GM19351 (cell line): ENCODE results near the gene PARD3.

Experiments used
- ATAC-seq: cut with Tn5 transposase; IDR thresholded peaks from one replicate; pipeline ENCODE4 v1.9.1; 2021; ENCODE audit warnings: mild to moderate bottlenecking, moderate library complexity; ENCODE audit not compliant: unreplicated experiment

Gene PARD3

DNA sequence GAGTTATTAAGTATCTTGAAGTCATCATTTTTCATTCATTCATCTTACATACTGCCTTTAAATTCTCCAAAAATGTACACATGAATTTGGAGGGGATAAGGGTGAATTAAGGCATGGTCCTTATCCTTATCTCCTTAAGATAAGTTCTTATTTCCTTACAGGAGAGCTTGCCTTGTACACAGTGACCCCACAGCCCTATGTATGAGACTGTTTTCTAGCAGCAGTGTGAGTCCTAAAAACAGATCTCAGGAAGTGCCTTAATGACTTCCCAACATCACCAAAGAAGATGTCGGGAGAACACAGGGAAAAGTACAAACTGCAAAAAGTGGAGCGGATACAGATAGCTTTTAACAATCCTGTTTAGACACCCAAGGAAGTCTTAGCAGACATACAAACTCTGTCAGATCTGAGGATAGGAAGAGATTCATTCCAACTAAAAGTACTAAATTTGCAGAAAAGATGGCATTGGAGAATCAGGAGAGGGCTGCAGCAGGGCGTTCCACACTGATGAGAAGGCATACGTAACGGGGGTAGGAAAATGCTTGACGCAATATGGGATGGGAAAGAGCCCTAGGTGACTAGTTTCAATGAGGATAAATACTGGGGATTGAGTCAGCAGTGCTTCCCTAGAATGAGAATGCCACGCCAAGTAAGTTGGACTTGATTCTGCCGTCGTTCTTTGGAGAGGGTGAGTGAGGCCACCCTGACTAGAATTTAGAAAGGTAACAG is 570.2 kb downstream of the PARD3 start:
- no peak for ATAC-seq

- ATAC-seq, result no peak
Measured at GRCh38 chr10:34241226-34242000, 573.7 kb downstream of the PARD3 start.

DNA sequence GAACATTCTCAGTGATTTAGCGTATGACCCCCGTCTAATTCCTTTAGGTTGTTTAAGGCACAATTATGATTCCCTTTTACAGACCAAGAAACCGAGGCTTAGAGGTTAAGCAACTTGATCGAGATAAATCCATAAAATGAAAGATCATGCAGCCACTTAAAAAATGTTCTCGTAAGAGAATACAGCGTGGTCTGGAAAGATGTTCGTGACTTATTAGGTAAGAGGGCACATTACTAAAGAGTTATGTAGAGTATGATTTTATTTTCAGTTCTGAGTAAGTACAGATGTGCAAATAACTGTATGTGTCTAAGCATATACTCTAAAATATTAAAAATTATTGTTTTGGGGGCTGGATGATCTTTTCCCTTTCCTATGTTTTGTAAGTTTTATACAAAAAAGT is 575.1 kb downstream of the PARD3 start:
- ATAC-seq, result no peak

DNA sequence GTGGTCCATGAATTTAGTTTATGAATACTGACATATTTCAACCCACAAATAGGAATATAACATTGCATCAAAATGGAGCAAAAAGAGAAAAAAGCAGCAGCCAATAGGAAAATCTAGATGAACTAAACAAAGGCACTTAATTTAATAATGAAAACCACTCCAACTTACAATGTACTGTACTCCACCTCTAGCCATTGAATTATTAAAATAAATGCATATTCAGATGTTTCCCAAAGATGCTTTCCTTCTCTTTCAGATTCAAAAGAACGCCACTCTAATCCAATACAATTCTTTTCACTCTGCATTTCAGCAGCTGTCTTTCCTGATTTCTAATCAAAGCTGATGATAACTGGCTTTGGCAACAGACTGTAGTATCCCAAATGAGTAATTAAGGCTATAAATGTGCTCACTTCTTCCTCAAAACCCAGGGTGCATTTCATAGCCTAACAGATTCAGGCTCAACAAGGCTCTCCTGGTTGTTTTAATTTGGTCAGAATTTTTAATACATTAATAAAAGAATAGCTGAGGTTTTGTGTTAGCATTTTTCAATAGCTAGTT is 577.1 kb downstream of the PARD3 start:
- no peak for ATAC-seq

DNA sequence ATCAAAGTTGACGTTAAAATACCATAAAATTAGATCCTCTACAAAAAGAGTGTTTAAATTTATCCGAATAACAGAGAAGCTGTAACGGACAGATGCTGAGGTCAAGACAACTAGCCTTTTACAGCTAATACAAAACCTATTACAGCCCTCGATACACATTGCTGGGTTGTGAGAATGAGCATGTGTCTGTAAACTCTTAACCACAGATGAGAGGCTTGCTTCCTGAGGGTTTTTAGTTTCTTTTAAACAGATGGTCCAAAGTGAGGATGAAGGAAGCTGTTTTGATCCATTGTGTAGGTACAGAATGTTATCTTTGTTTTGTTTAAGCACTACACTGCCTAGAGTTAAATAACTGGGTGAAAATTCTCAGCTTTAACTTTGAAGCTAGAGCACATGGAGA is 578.2 kb downstream of the PARD3 start:
- ATAC-seq, result no peak

DNA sequence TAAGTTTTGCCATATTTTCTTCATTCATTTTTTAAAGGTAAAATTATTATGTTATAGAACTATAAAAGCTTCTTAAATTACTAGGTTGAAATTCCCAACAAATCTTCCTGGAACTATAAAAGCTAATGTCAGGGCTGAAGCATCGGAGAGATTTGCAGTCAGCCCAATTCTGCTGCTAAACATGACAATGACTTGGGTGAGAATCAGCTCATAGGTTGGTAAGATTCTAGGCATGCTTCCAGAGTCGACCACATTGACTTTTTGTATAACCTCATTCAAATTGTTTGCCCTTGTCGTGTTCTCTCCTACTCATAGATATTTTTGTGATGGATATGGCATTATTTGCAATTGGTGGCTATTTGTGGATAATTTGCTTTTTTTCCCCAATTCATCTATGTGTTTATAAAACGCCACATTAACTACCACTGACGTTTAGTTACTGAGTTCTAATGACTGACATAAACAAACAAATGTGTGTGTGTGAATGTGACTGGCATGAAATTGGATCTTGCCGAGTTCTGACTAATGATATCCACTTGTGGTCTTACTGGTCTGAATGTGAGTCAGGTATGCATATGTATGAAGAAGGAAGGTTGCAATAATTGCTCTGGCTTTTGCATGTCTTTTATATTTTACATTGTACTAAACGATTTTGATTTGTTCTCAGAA is 579.8 kb downstream of the PARD3 start:
- ATAC-seq, result no peak

- no peak for ATAC-seq
Measured at GRCh38 chr10:34232481-34232880, 582.6 kb downstream of the PARD3 start.

DNA sequence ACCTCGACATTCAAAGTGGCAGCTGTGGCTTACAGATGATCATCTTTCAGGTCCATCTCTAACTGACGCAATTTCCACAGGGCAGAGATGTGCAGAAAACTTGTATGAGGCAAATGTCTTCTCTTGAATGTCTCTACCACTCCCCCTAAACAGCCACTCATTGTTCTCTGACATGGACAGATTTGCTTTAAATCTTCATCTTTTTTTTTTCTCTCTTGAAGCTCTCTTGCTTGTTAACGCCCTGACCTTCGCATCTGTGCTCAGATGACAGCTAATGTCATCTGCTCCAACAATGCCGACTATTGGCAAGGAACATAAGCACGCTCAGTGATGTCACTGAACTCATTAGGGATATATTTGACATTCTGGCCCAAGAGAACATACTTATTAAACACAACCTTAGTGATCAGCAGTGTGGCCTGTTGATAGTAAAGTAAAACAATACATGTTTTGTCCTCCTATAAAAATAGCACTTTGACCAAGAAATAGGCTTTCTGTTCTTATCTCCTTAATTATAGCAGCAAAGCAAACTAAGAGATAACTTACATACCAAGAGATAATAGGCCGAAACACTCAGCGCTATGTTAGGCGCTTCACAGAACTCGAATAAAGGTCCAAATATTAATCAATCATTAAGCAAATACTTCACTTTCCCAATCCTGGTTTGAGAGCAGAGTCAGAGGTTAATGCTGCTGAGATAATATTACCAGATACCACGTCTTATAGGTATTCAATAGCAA is 583.5 kb downstream of the PARD3 start:
- ATAC-seq, result no peak

DNA sequence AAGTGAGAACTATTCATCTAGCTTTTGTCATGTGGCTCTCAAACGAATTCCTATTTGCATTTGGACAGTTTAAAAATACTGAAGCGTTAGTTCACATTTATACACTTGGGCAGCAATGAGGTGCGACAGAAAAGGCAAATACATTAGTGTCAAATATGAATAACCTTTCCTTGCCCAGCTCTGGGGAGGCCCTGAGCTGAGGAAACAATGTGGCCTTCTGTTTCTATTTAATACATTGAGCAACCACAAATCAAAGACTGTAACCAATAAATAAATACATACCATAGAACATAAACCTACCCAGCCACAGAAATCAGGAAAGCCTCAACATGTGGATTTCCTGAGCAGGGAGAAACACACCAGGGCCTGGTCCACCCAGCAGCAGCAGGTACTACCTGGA is 585.2 kb downstream of the PARD3 start:
- no peak for ATAC-seq

GRCh38 chr10:34228066-34228465 is 587.0 kb downstream of the PARD3 start:
- no peak for ATAC-seq

GRCh38 chr10:34224639-34225038 is 590.5 kb downstream of the PARD3 start:
- ATAC-seq, result no peak

GRCh38 chr10:34223658-34224057 is 591.4 kb downstream of the PARD3 start:
- ATAC-seq, result no peak

DNA sequence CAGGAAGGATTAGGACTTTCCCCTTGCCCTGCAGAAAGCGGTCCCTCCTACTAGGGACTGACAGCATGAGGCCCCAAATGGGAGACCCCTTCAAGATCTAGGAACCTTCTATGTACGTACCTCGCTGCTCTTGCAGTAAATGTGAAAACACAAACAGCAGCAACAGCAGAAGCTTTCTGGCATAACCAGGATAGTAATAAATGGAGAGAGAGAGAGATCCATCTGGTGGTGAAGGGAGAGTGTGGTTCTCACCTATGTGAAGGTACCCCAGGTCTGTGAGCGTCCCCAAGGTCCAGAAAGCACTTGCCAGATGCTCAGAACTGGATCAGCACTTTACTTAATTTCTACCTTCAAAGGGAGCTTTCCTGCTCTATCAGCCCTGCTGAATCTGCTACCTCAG is 592.7 kb downstream of the PARD3 start:
- no peak for ATAC-seq

DNA sequence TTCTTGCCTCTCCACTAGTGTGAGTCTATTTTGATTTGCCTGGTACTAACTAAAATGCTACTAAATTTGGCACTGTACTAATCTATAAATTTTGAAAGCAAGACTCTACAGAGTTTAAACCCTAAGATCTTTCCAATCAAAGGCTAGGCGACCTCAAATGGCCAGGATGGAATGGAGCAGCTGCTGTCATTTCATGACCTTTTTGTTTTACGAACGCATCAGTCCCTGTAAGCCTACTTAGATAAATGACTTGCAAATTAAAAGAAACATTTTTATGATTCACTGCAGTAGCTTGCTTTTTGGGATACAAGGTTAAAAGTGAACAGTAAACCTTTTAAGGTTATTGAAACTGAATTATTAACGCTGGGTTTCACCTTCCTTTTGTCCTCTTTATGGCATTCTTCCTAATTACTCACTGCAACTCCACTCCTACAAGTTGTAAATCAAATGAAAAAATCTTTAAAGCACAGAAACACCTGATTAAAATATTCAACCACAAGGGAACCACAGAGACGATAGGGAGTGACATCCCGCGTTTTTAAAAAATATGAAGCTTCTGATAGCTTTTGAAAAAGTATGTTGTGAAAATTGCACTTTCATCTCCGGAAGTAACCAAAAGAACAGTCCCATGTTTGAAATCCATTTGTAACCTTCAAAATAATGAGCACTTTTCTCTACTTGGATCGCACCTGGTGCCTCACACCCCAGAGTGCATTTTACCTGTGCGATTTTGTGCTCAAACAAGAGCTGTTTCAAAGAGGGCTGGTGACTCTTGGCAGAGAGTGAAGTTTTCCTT is 595.1 kb downstream of the PARD3 start:
- no peak for ATAC-seq

GRCh38 chr10:34217524-34217923 is 597.6 kb downstream of the PARD3 start:
- ATAC-seq, result no peak

DNA sequence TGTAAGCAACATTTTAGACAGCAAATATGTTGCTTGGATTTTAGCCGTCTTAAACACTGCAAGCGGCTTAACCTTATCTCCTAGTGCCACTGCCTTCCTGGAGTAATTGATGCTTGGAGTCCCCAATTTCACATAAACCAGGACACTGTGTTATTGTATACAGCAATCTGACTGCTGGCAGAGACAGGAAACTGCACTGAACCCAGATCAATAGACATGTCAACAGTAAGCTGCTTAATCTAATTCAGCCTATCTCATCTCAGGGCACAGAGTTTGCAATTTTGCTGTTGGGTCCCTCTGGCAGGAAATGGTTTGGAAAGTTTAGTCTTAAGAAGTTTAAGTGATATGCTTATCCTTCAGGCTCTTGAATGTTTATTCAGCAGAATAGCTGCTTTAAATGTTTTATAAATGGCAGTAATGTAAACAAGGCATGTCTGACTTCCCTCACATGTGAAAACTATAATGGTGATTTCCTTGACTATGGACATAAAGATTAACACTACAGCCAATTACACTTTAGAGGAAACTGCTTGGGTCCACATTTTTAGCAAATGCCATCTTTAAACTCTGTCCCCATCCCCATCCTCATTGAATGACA is 598.6 kb downstream of the PARD3 start:
- no peak for ATAC-seq

GRCh38 chr10:34213805-34214197 is 601.3 kb downstream of the PARD3 start:
- ATAC-seq, result no peak

DNA sequence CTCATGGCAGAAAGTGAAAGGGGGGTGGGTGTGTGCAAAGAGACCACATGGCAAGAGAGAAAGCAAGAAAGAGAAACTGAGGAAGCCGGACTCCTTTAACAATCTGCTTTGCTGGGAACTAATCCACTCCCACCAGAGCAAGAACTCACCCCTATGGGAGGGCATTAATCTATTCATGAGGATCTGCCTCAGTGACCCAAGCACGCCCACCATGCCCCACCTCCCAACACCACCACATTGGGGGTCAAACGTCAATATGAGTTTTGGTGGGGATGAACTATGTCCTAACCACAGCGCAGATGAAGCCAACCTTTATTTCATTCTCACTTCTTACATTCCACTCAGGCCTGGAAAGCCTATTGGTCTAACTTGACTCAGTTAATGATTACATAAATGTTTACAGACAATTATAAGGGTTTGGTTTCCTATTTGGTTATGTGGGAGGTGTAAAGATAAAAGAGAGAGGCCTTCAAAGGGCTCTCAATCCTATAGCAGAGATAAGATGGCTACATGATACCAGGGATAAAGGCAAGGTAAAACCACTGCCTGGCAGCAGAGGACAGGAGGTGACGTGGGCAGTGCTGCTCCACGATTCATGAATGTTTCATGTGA is 601.8 kb downstream of the PARD3 start:
- ATAC-seq, result no peak

DNA sequence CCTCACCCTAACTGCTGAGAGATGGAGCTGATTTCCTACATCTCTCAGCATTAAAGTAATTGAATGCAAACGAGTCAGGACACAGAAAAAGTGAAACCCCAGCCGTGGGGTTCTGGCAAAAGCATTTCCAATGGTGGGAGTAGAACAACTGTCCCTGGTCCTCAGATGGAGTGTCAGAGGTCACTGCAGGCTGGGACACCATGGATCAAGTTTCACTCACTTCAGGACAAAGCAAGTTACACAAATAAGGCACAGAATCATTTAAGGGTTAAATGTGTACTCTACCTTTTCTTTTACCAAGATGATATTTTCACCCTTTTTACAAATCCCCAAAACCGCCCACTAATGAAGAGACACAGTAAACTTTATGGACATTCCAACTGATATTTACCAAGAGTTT is 607.8 kb downstream of the PARD3 start:
- no peak for ATAC-seq
